HG03066 (cell line): ENCODE measurements around the gene BNIP1.

Experiments used
- ATAC-seq: cut with Tn5 transposase; IDR thresholded peaks from one replicate; pipeline ENCODE4 v1.9.1; 2021; ENCODE audit warnings: low read depth; ENCODE audit not compliant: unreplicated experiment

Gene BNIP1

GRCh38 chr5:173208296-173208695 lies 64.0 kb downstream of the BNIP1 start:
- no peak for ATAC-seq

DNA sequence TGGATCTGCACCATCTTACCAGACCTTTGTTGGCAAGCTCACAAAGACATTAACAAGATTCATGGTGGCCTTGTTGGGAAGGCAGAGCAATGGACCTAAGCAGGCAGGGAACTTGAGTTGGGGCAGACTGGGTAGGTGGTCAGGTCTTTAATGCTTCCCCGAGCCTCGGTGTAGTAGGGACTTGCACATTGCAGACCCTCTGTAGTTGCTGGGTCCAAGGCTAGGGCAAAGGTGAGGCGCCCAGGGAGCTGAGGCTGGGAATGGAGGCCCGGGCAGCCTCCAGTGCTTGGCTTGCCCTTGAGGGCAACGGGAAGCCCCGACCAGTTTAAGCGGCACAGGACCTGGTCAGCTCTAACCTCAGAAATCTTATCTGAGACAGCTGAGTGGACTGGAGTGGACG lies 66.5 kb downstream of the BNIP1 start:
- ATAC-seq = no peak

DNA sequence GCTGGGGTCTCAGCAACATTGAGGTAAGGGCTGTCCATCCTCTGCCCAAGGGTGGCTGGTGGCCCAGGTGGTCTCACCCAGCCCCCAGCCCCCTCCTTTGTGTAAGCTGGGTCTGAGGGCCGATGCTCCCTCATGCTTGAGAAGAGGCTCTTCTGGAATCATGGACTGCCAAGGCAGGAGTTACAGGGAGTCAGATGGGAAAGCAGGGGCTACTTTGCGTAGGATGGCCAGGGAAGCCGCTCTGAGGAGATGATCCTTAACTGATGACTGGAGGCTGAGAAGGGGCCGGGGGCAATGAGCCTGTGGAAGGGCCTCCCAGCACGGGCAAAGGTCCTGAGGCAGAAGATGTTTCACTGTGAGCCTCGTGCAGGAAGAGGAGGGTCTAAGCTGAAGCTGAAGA lies 67.0 kb downstream of the BNIP1 start:
- no peak for ATAC-seq

GRCh38 chr5:173213236-173213933 lies 69.1 kb downstream of the BNIP1 start:
- no peak for ATAC-seq
